OCI-LY7 (cell line): Measurements from ENCODE around the gene DCAKD.

Source experiments
- CTCF ChIP-seq: fragments of 200-600 bp; sonication (generic); conservative IDR thresholded peaks from 2 replicates; pipeline ENCODE4 v1.5.1; 2014; ENCODE audit warnings: mild to moderate bottlenecking, antibody characterized with exemption, low read length, moderate library complexity, mixed read lengths
- EZH2phosphoT487 ChIP-seq: fragments of 200-600 bp; sonication (generic); IDR thresholded peaks from 2 replicates; pipeline ENCODE4 v1.6.1; 2018; ENCODE audit warnings: low read depth, borderline replicate concordance, mild to moderate bottlenecking, mixed run types, antibody characterized with exemption, low read length, moderate library complexity, mixed read lengths

GRCh38 chr17:44982113-44982702 is 69.2 kb downstream of the DCAKD start:
- TF ChIP-seq CTCF = no peak
- TF ChIP-seq EZH2phosphoT487 = no peak
